Activated naive CD8-positive, alpha-beta T cell treated with anti-CD3 and anti-CD28 coated beads, Interleukin-2, amount 50 U/mL, for 16 hours (primary cell): ENCODE results near the gene CADPS2.
"Not testable (repeated sequence)": the region's sequence is repeated elsewhere in the genome, so short reads cannot be mapped to it uniquely, and the experiment has no call there.

Experiments used
- DNase-seq: peaks from one replicate; pipeline ENCODE4 v3.0.0-alpha.2; 2020; ENCODE audit warnings: low read depth, low spot score

Gene CADPS2

DNA sequence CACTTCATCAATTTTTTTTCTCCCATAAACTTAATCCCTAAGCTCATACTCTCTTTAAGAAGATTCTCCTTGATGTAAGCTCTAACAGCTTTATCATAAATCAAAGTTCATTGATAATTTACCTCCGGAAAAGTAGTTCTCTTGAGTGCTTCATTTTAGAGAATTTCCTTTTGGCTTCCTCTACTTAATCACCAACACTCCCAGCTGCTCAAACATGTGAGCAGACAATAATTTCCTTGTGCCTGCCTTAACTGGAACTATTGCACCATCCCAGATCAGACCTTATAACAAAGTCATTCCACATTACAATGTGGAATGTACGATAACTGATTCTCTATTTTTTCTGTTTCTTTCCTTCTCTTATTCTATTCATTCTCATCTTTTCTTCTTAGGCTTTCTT lies 587.6 kb downstream of the CADPS2 start:
- DNase-seq = no peak

DNA sequence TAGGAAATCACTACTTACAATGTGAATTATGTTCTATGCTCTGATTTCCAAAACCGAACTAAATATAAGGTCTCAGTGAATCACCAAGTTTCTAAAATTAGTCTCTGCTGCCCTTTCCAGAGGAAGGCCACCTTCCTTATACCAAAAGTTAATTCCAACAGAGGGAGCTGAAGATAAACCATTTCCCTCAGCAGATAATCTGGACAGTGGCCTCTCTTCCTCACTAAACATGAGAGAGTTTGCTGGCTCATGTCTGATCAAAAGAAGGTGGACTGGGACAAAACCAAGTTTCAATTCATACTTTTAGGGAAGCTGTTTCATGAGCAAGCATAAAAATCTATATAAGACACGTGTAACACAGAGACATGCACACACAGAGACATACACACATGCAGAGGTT lies 588.1 kb downstream of the CADPS2 start:
- DNase-seq = no peak

DNA sequence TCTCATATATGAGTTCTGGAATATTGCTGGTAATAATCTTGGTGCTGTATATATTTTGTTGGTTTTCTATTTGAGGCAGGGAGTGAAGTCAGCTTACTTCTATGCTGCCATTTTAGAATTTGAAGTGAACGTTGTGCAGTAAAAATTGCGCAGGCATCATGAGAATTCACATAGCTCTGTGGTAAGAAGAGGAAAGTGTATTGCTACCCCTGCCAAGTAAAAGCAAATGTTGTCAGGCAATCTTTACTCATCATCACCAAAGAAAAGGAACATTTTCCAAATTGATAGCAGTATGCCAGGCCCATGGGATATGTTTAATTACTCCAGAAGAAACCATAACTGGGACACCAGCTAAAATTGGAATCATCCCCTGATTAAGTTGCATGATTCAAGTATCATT lies 595.1 kb downstream of the CADPS2 start:
- no peak for DNase-seq

DNA sequence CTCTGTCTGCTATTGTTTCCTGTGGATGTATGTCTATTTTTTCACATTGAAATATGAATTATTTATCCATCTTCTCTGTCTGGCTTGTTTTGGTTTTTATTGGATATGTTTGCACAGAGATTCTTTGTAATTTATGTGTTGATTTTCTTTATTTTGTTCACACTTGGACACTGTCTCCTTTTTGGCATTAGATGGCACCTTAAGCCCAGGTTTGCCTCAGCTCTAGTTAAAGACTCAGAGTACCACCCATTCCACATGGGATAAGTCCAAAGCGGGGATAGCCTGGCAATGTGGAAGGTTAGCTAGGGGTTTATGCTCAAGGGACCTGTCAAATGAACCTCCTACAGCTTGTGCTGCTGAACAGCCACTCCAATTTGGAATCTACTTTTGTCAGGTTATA lies 595.8 kb downstream of the CADPS2 start:
- no peak for DNase-seq

DNA sequence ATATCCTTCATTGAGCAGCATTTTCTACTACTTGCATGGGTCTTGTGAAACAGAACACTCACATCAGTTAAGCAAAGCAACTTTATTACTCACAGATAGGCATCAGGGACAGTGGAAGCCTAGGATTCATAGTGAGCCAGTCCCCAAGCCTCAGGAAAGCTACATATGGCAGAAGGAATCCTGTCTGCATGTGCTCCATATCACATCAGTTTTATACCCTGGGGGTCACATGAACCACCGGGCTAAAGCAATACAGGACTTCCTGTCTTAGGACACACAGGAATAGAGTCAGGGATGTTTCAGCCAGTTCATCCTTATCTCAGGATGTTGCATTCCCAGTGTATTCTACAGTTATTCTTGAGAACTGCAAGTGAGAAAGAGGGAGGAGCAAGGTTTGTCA lies 596.8 kb downstream of the CADPS2 start:
- DNase-seq = no peak

DNA sequence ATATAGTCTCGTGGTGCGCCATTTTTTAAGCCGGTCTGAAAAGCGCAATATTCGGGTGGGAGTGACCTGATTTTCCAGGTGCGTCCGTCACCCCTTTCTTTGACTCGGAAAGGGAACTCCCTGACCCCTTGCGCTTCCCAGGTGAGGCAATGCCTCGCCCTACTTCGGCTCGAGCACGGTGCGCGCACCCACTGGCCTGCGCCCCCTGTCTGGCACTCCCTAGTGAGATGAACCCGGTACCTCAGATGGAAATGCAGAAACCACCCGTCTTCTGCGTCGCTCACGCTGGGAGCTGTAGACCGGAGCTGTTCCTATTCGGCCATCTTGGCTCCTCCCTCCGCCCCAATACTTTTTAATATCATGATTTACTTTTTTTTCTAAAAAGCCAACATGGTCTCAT lies 601.7 kb downstream of the CADPS2 start:
- not testable (repeated sequence) for DNase-seq

DNA sequence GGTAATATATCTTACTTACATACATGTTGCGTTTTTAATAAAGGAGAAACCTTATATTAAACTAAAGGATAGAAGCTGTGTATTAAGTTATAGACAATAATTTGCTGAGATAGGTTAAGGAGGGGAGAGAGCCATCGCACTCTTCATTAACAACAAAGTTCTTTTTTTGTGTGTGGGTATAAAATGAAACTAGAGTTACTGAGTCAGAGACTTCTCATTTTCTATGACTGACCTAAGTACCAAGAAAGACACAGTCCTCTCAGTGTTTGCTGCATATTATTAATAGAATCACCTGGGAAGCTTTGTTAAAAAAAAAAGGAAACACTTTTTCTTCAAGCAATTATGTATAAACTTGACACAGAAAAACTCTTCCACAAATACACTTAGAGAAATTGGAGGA lies 613.1 kb downstream of the CADPS2 start:
- no peak for DNase-seq

DNA sequence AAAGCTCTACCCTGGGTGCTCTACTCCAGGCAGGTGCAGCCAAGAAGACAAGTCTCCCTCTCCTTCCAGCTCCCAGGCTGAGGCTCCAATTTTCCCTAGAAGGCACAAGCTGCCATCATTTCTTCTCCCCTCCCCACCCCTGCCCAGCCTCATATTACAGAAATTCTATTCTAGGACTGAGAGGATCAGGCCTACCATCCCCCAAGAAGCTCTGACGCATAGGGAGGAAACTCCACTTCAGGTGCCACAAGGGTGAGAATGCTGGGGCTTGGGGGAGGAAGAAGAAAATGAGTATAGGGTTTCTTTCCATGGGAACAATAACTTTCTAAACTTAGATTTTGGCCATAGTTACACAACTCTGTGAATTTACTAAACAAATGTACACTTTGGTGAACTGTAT lies 617.0 kb downstream of the CADPS2 start:
- no peak for DNase-seq
